T-helper 22 cell (primary cell): ENCODE data around the gene SIK2.

ENCODE experiments used
- DNase-seq: peaks from one replicate; pipeline ENCODE4 v3.0.0-alpha.2; 2020; ENCODE audit warnings: low read depth

SIK2 gene

DNA sequence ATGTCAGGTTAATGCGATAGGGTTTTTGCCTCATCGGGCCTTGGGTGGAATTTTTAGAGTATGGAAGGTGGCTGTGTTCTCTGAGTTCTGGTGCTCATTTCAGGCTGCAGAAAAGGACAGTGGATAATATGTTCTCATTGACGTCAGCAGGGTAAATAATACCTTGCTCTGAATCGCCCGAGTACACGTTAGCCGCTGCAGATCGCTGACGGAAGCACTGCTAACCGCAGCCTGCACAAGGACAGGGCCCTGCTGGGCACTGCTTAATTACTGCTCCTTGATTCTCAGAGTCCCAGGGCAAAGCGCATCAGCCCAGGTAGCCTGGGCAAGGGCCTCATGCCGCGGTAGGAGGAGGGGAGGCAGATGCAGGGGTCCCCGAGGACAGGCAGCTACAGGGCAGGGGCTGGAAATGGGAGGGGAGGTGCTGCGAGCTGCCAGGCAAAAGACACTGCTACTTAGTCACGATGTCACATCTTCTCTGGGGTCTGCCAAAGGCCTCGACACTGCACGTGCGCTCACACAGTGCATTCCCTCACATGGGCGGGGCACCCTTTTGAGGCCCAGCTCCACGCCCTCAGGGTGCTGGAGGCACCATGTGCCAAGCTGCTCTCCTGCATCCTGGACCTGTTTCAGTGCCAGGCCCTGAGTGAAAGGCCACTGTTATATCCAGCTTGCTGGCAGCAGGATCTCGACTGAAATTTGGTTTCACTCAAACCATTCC lies 128.8 kb downstream of the SIK2 start:
- DNase-seq = no peak

DNA sequence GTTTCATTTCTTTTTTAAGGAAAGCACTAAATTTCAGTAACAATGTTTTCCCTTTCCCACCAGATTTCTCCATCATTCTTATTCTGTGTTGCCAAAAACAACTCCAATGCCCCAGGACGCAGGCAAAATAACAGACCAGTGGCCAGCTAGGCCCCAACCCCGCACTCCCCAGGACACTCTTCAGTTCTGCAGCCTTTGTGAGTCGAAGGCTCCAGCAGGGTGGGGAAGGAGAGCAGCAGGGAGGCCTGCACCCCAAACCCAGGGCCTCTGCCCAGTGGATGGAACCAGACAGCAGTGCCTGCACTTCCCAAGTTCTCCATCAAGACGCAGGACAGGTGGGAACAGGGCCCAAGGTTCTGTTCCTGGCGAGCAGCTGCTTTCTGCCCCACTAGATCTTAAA lies 129.6 kb downstream of the SIK2 start:
- DNase-seq = no peak

DNA sequence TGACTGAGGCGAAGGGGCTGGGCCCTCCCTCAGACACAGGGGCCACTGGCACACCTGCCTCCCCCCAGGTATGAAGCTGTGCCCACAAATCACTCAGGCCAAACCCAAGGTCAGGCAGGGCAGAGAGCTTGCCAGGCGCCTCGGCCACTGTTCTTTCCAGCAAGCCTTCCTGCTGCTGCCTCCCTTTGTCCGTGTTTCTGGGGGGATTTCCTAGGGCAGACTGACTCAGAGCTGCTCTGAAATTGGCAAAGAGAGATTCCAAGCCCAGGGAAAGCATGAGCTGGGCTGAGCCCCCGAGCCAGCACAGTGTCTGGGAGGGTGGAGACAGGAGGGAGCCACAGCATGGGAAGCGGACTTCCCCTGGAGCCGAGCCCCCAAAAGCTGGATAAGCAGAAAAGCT lies 130.8 kb downstream of the SIK2 start:
- no peak for DNase-seq

DNA sequence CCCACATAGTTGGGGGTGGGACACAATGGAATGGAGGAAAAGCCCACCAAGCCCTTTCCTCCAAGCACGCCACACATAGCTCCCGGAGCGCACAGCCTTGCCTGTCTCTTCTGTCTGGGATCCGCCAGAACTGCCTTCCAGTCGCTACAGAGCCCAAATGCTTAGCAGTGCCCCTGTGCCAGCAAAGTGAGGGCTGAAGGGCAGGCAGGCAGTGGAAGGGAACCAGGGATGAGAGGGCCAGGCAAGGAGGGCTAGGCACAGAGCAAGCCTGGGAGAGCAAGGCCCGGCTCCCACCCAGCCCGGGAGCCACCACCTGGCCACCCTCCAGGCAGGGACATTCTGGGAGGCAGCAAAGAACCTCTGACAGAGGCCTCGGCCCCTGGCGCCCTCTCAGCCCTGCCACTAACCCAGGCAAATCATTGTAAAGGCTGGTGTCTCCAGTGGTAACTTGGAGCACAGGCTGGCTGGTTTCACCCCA lies 131.4 kb downstream of the SIK2 start:
- no peak for DNase-seq

DNA sequence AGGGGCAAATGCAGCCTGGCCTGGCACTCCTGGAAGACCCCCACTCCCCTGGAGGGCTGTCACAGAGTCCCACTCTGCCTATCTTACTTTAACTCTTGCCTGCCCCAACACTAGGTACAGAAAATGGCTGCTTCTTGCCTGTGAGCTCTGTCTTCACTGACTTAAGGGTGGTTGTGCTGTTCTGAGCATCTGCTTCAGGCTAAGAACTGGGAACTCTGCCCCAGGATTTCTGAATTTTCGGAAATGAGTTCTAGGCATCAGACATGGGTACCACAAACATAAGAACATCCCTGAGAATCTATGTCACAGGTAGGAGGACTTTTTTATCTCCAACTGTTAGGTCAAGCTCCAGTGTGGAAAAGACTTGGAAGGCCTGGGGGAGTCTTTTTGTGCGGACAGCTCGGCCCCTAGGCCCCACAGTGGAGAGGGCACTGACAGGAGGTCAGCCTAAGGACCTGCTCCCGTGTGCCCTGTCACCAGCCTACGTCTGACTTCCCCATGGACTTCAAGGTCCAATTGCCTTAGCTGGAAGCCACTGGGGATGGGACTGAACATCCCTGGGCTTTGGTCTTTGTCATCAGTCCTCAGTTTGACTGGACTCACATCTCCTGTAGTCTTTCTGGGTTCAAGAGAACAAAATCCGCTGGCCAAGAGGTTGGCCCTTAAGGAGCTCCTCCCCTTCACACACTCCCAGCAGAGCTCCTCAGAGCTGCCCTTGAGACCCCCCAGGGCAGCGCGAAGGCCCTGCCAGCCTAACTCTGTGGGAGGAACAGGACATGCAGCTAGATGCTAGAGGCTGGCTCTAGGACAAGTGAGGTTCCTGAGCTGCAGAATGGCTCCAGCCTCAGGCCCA lies 132.1 kb downstream of the SIK2 start:
- DNase-seq = no peak

DNA sequence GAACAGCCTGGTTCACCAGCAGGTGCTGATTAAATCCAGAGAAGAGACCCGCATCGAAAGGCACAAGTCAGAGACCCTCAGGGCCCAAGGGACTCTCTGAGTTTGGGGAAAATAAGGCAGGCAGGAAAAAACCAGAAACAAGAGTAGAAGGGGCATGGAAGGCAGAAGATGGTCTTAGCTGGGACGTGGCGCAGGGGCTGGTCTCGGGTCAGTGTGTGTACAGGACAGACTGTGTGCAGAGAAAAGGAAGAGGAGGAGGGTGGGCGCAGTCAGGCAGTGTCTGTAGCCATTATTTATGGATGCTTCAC lies 132.7 kb downstream of the SIK2 start:
- no peak for DNase-seq

DNA sequence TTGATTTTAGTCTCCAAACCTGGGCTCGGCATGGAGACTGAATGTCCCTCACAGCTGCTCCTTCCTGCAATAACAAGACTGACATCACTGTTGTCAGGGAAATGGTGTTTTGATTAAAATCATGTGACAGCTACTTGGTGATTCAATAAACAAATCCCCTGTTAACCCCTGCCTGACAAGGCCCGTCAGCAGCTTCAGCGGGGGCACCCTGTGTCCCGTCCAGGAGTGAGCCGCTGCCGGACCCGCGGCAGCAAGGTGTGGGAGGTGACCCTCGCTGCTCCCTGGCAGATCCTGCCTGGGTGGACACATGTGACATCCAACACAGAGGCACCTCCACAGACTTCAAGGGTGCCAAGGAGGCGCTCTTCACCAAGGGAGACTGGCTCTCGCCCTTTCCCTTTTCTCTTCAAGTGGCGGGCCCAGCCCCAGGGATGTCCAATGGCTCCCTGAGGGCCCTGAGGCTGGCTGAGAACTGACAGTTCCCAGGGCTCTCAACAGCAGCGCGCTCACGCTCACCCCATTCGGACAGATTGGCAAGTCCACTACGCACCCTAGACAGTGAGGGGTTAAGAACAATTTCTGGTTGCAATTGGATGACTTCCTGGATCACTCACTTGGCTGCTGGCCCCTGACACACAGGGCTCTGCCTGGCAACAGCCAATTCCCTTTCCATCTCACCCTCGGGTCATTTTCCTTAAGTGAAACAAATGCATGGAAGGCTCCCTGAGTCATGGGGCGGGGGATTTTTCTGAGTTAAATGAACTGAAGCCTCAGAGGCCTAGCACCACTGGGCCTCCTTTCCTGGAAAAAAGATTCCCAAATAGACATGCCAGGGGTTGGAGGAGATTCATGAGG lies 133.2 kb downstream of the SIK2 start:
- DNase-seq = no peak

DNA sequence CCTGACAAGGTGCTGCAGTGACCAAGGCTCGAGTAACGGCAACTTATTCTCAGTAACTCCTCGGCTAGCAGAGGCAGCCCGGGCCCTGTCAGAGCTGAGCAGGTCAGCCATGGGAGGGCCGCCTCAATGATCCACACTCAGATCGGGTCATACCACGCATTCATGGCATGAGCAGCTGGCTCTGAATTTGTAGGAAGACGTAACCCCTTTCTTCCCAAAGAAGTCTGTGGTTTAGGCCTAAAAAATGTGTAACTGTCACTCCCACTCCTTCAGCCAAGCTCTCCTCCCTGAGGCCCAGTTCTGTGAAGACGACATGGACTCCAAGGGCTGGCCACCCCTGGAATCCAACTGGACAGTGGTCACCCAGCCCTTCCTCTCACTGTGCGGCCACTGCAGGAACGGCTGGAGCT lies 133.9 kb downstream of the SIK2 start:
- no peak for DNase-seq

DNA sequence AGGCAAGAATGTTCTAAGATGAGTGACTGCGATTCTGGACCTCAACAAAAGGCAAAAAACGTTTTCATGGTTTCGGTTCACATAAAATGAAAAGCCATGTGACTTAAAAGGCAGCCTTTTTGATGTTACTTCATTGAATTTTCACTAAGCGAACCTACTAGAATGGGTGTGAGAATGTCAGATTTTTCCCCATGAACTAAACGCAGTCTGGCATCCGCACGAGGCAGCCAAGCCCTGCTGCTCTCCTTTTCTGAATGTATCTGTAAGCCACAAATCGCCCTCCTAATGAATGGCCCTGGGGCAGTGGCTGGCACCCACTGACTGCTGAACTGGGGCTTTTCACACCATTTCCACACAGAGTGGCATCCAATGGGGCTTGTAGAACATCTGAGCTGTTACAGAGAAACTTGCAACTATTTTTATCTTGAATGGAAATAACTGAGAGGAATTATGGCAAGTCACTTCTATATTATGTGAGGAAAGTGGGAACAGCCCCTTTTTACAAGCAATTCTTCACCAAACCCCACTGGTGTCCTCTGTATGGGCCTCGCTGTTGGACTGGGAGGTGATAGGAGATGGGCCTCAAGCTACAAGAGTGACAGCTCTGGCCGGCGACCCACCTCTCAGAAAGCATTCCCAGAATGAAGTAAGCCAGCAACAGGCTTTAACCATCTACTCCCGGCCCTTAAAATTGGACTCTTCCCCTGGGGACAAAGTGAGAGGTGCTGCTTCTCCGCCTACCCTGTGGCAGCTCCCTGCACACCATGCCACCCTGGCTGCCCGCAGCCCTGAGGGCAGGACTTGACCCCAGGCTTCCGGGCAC lies 134.6 kb downstream of the SIK2 start:
- DNase-seq = no peak

DNA sequence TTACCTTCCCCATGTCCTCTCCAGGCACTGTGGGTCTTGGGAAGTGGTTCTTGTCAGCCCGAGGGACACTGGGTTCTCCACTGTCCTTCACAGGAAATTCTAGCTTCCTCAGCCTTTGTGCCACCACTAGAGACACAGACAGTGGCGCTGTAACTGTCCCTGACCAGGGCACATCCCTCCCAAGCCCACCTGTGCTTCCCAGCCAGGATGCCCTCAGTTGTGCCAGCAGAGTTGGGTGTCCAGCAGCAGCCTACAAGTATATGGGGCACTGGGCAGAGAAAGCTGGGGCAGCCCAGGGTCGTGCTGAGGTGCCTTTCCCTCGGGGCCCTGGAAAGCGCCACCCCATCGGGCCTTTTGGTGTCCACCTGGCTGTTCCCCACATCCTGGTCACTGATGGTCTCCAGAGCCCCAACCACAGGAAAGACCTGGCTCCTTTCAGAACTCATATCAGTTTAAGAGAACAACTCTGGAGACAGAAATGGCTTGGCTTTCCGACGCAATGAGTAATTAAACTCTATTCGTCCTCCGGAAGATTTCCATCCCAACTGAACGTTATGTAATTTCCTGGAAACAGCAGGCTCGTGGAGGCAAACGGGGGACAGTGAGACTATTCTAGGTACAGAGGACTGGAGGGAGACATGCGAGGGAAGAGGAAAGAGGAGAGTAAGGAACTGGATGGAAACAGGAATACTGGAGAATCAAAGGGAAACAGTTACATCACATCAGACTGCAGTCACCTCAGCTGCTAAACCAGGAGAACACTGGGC lies 135.4 kb downstream of the SIK2 start:
- DNase-seq = no peak

DNA sequence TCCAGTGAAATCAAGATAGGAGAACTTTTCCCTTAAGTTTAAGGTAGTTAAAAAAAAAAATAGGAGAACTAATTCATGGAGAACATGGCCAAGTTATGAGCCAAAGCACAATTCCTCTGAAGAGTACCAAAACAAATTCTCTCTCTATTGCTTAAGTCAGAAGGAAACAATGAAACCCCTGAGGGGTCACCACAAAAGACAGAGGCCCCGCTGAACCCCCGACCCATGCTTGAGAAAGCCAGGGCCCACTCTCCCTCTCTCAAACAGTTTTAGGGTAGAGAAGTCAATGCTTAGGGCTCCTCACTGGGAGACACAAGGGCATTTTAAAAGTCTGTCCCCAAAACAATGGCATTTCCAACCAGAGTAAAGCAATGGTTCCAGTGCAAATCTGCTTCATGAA lies 137.1 kb downstream of the SIK2 start:
- DNase-seq = no peak

DNA sequence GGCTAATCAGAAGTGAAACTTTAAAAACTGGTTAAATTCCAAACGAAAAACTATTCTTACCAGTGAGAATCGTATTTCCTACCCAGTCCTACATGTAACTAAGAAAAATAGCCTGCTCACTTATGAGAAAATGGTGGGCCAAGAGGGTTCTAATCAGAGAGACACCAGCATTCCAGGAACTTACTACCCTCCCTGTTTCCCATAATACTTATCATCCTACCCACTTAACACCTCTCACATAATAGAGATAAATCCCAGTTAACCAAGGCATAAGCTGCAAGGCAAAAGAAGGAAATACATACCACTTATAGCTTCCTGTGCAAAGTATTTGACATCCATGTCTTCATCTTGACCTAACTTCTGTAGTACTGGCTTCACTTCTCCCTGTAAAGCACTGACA lies 139.5 kb downstream of the SIK2 start:
- DNase-seq = no peak

DNA sequence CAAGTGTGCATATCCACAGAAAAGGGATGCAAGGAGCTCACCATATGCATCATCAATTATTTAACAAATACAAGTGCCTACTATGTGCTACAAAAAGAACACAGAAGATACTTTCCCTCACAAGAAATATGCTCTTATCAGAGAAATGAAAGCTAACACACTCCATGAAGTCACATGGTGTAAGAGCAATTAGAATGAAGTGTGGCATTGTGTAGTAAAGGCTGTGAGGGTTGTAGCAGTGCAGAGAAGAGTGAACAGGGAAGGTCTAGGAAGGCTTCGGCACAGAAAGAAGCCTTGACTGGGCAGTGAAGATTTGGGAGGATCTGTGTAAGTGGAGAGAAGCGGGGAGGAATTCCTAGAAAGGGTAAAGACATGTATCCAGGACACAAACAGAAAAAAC lies 141.5 kb downstream of the SIK2 start:
- no peak for DNase-seq

DNA sequence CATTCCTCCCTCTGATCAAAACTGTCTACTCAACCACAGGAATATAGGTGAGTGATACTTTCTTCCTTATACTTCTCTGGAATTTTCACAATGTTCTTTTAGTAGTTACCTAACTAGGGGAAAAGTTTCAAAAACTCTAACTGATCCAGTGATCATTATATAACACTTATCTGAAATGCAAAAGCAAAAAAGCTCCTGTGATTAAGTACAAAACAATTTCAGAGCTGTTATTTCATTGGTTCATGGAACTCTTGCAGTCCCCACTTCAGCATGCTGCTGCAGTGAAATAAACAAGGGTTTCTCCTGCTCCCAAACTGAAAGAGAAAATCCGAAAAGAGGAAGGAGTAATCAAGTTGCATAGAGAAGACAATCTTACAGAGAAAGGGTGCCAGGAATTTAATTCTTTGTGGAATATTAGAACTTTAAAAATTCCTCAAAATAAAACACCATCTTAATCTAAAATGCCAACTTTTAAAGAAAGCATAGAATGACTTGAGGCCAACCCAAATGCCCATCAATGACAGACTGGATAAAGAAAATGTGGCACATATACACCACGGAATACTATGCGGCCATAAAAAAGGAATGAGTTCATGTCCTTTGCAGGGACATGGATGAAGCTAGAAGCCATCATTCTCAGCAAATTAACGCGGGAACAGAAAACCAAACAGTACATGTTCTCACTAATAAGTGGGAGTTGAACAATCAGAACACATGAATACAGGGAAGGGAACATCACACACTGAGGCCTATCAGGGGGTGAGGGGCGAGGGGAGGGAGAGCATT lies 143.7 kb downstream of the SIK2 start:
- no peak for DNase-seq

DNA sequence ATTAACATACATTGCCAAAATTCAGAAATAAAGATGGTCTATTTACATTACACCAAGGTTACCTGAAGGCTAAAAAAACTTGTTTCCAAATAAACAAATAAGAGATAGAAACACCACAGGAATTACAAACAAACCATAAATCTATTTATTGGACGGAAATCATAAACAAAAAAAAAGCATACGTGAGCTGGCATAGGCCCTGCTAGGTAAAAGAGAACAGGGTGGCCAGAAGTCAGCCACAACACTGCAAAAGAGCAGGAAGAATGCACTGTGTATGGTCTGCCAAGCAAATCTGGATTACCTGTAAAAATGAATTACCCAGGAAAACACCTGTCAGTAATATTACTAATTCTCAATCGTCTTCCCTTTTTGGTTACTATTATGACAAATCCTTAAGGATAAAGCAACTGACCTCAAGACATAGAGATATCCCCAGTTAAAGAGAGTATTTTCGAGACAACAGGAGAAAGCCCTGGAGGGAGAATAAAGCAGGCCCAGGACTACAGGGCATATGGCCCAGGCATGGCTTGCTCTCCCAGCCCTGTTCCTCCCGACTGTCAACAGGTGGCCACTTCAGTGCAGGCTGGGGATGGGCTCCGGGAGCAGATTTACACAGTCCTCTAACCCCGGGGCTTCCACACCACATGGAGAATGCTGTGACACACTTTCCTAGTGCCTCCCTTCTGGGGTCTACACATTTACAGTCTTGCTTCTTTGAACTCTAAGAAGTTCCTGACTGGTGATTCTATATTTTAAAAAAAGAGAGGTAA lies 146.0 kb downstream of the SIK2 start:
- DNase-seq = no peak

DNA sequence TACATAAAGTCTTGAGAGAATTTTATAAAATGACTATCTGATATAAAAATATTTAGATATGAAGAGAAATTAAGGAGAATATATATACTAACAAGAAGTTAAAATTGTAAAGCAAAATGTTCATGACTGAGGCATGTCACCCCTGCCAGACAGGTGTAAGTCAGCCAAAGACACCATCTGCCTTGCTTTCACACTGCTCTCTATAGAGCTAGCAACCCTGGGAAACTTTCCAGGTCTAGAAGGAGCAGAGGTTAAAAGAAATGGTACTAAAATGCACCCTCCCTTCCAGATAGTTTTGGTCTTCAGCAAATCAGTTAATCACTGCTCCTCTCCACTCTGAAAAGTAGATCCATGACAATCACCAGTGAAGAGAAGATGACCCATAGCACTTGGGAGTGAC lies 147.4 kb downstream of the SIK2 start:
- no peak for DNase-seq

DNA sequence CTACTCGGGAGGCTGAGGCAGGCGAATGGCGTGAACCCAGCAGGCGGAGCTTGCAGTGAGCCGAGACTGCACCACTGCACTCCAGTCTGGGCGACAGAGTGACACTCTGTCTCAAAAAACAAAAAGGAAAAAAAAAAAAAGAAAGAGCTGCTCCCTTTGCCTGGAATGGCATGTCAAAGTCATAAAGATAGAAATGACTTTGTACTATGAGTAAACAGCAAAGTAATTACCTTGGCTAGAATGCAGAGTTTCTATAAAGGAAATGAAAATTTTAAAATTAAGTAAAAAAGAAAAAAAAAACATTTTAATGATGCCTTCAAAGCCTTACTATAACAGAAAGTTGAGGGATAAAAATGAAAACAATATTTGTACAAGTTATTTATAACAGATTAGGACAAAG lies 153.8 kb downstream of the SIK2 start:
- no peak for DNase-seq

DNA sequence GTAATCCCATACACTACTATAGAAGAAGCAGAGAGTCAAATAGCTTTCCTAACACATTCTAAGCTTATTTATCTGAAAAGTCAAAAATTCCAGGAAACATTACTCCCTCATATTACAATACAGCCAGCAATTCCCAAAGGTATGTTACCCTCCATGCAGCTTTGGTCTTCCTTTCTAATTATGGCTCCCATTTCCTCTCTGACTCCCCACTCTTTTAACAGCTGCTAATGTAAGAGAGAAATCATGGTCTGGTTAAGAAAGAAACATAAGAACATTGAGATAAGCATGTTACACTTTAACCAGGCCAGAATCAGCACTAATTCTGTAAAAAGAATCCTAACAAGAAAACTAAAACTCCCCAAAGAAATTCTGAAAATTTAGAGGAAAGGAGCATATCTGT lies 157.1 kb downstream of the SIK2 start:
- no peak for DNase-seq

DNA sequence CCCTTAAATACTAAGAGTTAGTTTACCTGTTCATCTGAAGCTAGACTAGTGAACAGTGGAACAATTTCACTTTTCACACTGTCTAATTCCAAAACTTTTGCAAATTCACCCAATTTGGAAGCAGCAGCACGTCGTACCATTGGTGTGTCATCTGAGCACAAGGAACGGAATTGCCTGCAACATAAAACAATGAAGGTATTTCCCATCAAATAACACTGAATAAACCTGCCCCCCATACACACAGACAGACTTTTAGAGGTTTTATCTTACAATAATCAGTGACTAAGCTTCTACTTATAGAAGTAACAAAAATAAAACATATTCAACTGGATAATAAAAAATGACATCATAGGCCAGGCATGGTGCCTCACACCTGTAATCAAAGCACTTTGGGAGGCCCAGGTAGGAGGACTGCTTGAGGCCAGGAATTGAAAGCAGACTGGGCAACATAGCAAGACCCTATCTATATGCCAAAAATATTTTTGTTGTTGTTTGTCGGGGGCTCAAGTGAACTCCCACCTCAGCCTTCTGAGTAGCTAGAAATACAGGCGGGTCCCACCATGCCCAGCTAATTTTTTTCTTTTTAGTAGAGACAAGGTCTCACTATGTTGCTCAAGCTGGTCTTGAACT lies 157.6 kb downstream of the SIK2 start:
- DNase-seq = no peak
